GM10266 (cell line): ENCODE measurements around the gene IL27RA.

ENCODE experiments used
- DNase-seq: peaks from one replicate; pipeline ENCODE4 v3.0.0; 2012; ENCODE audit errors: extremely low spot score
- TF ChIP-seq, protein P1 (sequence below): IDR thresholded peaks from 2 replicates; pipeline ENCODE4 v1.5.1; 2012; ENCODE audit warnings: mild to moderate bottlenecking, low read depth; ENCODE audit not compliant: control insufficient read depth, insufficient read depth; ENCODE audit errors: missing control alignments

Gene IL27RA

DNA sequence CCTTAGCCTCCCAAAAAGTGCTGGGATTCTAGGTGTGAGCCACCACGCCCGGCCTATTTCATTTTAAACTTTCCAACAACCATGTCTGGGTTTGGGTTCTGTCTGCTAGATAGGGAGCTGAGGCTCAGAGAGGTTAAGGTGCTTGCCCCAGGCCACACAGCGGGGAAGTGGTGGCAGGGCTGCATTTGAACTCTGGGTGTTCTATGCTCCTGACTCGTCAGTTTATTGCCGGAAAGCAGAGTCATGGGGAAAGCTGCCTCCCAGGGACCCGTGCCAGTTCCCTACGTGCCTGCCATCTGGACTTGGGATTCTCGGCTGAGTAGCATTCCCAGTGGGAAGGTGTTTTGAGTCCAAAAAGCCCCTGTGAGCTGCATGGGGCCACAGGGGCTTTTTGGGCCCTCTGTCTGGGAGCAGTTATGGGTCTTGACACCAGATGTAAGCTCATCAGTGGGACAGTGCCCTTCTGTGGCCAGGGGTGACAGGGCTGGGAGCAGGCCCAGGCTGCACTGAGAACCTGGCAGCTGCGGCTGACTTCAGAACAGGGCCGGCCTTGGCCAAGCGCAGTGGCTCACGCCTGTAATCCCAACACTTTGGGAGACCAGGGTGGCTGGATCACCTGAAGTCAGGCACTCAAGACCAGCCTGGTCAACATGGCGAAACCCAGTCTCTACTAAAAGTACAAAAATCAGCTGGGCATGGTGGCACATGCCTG lies 36.4 kb upstream of the IL27RA start:
- DNase-seq: peak; percentile 17

DNA sequence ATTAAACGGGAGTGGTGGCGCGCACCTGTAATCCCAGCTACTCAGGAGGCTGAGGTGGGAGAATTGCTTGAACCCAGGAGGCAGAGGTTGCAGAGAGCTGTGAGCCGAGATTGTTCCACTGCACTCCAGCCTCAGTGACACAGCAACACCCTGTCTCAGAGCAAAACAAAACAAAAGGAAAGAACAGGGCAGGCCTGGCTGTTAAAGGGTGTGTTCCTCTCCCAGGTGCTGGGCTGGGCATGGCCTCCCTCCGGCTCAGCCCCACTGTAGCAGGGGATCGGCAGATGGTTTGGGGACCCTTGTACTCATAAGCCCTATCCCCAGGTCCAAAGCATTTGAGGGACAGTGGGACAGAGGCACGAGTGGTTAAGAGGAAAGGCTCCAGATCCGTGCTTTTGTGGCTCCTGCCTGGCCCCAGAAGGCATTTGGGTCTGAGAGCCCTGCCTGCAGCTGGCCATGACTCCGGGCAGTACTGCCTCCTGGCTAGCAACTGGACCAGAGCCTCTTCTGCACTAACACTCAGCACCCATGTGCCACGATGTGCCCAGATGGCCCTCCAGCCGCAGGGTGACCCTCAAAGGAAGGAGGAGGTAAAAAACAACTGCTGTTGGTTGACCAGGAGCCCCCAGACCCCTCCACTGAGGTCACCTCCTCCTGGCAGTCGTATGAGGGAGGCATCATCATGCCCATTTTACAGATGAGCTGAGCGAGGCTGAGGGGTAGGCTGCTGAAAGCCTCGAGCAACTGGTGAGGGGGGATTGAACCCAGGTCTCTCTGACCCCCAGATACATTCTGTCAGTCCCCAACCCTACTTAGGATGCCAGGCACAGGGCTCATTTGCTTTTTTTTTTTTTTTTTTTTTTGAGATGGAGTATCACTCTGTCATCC lies 35.4 kb upstream of the IL27RA start:
- TF ChIP-seq, protein P1, sequence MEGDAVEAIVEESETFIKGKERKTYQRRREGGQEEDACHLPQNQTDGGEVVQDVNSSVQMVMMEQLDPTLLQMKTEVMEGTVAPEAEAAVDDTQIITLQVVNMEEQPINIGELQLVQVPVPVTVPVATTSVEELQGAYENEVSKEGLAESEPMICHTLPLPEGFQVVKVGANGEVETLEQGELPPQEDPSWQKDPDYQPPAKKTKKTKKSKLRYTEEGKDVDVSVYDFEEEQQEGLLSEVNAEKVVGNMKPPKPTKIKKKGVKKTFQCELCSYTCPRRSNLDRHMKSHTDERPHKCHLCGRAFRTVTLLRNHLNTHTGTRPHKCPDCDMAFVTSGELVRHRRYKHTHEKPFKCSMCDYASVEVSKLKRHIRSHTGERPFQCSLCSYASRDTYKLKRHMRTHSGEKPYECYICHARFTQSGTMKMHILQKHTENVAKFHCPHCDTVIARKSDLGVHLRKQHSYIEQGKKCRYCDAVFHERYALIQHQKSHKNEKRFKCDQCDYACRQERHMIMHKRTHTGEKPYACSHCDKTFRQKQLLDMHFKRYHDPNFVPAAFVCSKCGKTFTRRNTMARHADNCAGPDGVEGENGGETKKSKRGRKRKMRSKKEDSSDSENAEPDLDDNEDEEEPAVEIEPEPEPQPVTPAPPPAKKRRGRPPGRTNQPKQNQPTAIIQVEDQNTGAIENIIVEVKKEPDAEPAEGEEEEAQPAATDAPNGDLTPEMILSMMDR: no peak
- DNase-seq: no peak

More for the DNA sequence above, 36.4 kb upstream of the IL27RA start:
- TF ChIP-seq, protein P1: no peak

DNA sequence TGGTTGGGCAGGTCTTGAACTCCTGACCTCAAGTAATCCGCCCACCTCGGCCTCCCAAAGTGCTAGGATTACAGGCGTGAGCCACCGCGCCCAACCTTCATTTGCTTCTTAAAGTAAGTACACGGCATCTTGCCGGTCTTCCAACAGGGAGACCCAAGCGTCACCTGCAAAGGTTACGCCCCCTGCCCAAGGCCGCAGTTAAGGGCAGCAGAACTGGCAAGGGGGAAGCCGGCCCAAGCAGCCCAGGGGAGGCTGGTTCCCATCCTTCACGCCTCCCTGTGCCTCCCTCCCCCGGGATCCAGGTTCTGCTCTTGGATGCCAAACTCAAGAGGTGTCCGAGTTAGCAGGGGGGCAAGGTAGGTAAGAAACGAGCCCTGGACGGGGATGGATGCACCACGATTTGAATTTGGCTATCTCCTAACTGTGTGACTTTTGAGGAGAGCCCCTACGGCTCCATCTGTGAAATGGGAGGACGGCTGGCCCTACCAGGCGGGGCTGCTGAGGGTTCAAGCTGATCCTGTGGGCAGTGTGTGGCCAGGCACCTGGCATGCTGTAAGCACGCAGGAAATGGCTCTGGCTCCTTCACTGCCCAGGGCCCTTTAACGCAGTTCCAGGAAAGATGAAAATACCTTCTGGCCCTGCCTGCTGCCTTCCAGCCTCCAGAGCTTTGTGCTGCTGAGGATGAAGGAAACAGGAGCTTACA lies 34.5 kb upstream of the IL27RA start:
- DNase-seq: no peak
- TF ChIP-seq, protein P1: no peak

DNA sequence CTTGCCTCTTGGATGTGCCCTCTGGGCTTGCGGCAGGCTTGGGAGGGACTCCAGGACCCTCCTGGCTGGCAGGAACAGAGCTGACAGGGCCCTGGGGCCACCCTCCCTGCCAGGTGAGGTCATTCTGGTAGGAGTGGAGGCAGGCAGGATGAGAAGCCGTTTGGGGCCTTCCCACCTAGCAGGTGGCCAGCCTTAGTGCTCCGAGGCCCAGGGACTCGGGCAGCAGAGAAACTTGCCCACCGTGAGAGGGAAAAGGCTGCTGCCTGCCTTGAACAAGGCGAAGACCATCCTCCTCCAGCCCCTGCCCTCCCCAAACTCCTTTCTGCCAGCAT lies 34.0 kb upstream of the IL27RA start:
- no peak for DNase-seq

DNA sequence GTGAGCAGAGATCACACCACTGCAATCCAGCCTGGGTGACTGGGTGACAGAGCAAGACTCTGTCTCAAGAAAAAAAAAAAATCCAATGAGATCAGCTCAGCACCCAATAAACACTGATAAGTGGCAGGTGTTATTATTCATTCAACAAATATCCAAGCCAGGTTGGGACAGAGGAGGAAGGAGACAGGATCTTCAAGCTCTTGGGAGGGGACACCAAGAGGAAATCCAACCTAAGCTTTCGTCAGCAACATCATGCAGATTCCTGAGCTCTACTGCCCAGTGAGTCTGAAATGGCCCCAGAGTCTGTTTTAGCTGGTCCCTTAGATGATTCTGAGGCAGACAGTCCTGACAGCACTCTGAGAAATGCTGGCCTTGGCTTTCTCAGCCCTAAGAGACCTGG lies 33.1 kb upstream of the IL27RA start:
- TF ChIP-seq, protein P1: no peak
- DNase-seq: no peak

More for the DNA sequence above, 34.0 kb upstream of the IL27RA start:
- TF ChIP-seq, protein P1: no peak

DNA sequence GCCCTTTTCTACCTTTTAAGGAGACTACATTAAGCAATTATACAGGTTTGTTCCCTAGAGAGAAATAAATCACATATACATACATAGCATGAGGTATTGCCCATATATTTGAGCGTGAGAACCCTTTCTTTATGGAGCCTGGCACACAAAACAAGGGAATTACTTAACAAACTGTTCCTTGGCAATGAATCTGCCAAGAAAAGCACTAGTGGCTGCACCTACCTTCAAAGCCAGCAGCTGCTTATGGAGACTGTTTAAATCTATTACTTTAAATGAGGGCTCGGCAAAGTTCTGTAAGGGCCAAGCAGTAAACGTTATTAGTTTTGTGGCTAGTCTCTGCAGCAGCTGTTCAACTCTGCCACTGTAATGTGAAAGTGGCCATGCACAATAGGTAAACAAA lies 32.5 kb upstream of the IL27RA start:
- TF ChIP-seq, protein P1: no peak
- no peak for DNase-seq
